A549 (cell line): ENCODE results near the gene MAP3K21. TPM values are rescaled to one million over a fixed set of nuclear protein-coding genes. Genes with fewer than 3 reads are reported as not detected.

Source experiments
- ATAC-seq, 2 experiments: fragments of 200-7000 bp in 1 of 2; fragments of >200 bp in 1 of 2; cut with Nextera tagmentation in 1 of 2; cut with Tn5 transposase in 1 of 2; 3 replicates each; pipeline versions ENCODE4 v1.8.0 to v1.9.1; 2018 to 2020; ENCODE audit warnings: mild to moderate bottlenecking in 1 of 2, moderate library complexity in 1 of 2
- CTCF ChIA-PET: fragments of 300-600 bp; sonication (Branson Sonifier 250); formaldehyde crosslinking; extraction: SDS; loops from one replicate; lab custom pipeline; 2021; ENCODE audit warnings: antibody characterized with exemption, inconsistent platforms; lab: Yijun Ruan, JAX
- POLR2A ChIA-PET: fragments of 350-600 bp; formaldehyde crosslinking; extraction: SDS; loops from one replicate; lab custom pipeline; 2021; ENCODE audit warnings: antibody characterized with exemption, inconsistent platforms; lab: Yijun Ruan, JAX
- DNase-seq, 2 experiments: peaks; one replicate each; pipeline versions ENCODE4 v3.0.0 to v3.0.0-alpha.2; 2011 to 2016; ENCODE audit warnings: low read depth in 1 of 2, low spot score in 1 of 2
- FAIRE-seq: peaks from 2 replicates; lab custom pipeline; 2011; peaks lifted over from hg19 to GRCh38; lab: Jason Lieb, UNC
- H3K27ac ChIP-seq, 2 experiments: fragments of >200 bp; sonication (Bioruptor Twin); formaldehyde crosslinking; 3 replicates each; pipeline ENCODE4 v1.5.1; 2016 to 2017
- H3K4me1 ChIP-seq: fragments of >200 bp; sonication (Bioruptor Twin); formaldehyde crosslinking; 3 replicates; pipeline ENCODE4 v1.6.1; 2016
- H3K4me2 ChIP-seq: fragments of >200 bp; sonication (Bioruptor Twin); formaldehyde crosslinking; 3 replicates; pipeline ENCODE4 v1.6.1; 2016
- H3K4me3 ChIP-seq: fragments of >200 bp; sonication (Bioruptor Twin); formaldehyde crosslinking; 3 replicates; pipeline ENCODE4 v1.5.1; 2016
- H3K9me3 ChIP-seq: fragments of >200 bp; sonication (Bioruptor Twin); formaldehyde crosslinking; 3 replicates; pipeline ENCODE4 v1.6.1; 2016
- ATOH8 ChIP-seq: fragments of 250-450 bp; sonication (Bioruptor Pico); IDR thresholded peaks from 2 replicates; pipeline ENCODE4 v1.5.0; 2020; ENCODE audit warnings: low read depth, mild to moderate bottlenecking, moderate library complexity
- CEBPB ChIP-seq, 2 experiments: fragments of >200 bp in 1 of 2; sonication (Bioruptor Twin) in 1 of 2; formaldehyde crosslinking in 1 of 2; IDR thresholded peaks; 2 replicates each; pipeline ENCODE4 v1.6.1; 2012 to 2016
- CTCF ChIP-seq: fragments of >200 bp; sonication (Bioruptor Twin); formaldehyde crosslinking; IDR thresholded peaks from 3 replicates; pipeline ENCODE4 v1.5.1; 2016
- ESRRA ChIP-seq: fragments of 150-350 bp; IDR thresholded peaks from 2 replicates; pipeline ENCODE4 v1.6.1; 2014; ENCODE audit warnings: mild to moderate bottlenecking, low read length, borderline replicate concordance
- FOSL2 ChIP-seq, 2 experiments: fragments of 450-650 bp in 1 of 2; fragments of >200 bp in 1 of 2; sonication (Bioruptor Twin) in 1 of 2; formaldehyde crosslinking; IDR thresholded peaks; 2 replicates each; pipeline versions ENCODE4 v1.5.0 to v1.6.1; 2016 to 2020; ENCODE audit warnings: mild to moderate bottlenecking in 1 of 2, moderate library complexity in 1 of 2
- HMGXB4 ChIP-seq: fragments of 250-450 bp; sonication (Bioruptor Pico); IDR thresholded peaks from 2 replicates; pipeline ENCODE4 v1.5.0; 2021; ENCODE audit warnings: mild to moderate bottlenecking, moderate library complexity, borderline replicate concordance
- KDM1A ChIP-seq: fragments of 200-600 bp; sonication (generic); IDR thresholded peaks from 2 replicates; pipeline ENCODE4 v1.6.1; 2016; ENCODE audit warnings: low read depth, mild to moderate bottlenecking
- KDM5A ChIP-seq: fragments of 200-600 bp; sonication (generic); IDR thresholded peaks from 2 replicates; pipeline ENCODE4 v1.6.1; 2016; ENCODE audit warnings: antibody characterized with exemption, mild to moderate bottlenecking
- MAFK ChIP-seq: fragments of 450-650 bp; IDR thresholded peaks from 2 replicates; pipeline ENCODE4 v1.6.1; 2014; ENCODE audit not compliant: partially characterized antibody
- MAX ChIP-seq: IDR thresholded peaks from 2 replicates; pipeline ENCODE4 v1.6.1; 2012
- PHF8 ChIP-seq: fragments of 200-600 bp; sonication (generic); IDR thresholded peaks from 2 replicates; pipeline ENCODE4 v1.6.1; 2016; ENCODE audit warnings: low read depth, mild to moderate bottlenecking, antibody characterized with exemption, moderate library complexity, borderline replicate concordance
- POLR2AphosphoS2 ChIP-seq: conservative IDR thresholded peaks from 2 replicates; pipeline ENCODE4 v1.6.1; 2012; ENCODE audit warnings: low read length, improper control_type of control experiment, inconsistent platforms
- RAD21 ChIP-seq, 2 experiments: fragments of >200 bp in 1 of 2; sonication (Bioruptor Twin) in 1 of 2; formaldehyde crosslinking in 1 of 2; IDR thresholded peaks in 1 of 2; conservative IDR thresholded peaks in 1 of 2; 2 replicates in 1 of 2; 3 replicates in 1 of 2; pipeline ENCODE4 v1.6.1; 2012 to 2018; ENCODE audit warnings: inconsistent platforms in 1 of 2
- SMC3 ChIP-seq: fragments of >200 bp; sonication (Bioruptor Twin); formaldehyde crosslinking; IDR thresholded peaks from 3 replicates; pipeline ENCODE4 v1.6.1; 2018; ENCODE audit warnings: inconsistent platforms
- TP53 ChIP-seq: fragments of 250-450 bp; sonication (Bioruptor Pico); IDR thresholded peaks from 2 replicates; pipeline ENCODE4 v1.5.0; 2021; ENCODE audit warnings: mild to moderate bottlenecking, moderate library complexity
- WGBS: methylation state at CpG from one replicate; pipeline ENCODE4 v1.1.6; 2017; ENCODE audit errors: missing lambda C conversion rate; 5-methylcytosine and 5-hydroxymethylcytosine counted together
- polyA plus RNA-seq, 4 experiments: library from polyadenylated mRNA; depleted of rRNA in 3 of 4; stranded (reverse); fragments of >200 nt; fragmentation: RNase III in 1 of 4; extraction: RNeasy Plus Mini Kit Qiagen cat#74134 plus additional on column Dnase treatment in 1 of 4; gene quantifications; 2 replicates in 3 of 4; 3 replicates in 1 of 4; pipeline ENCODE4 v1.2.3, GENCODE V29; 2011 to 2017

The MAP3K21 gene
- polyA plus RNA-seq, 2 of the 4 experiments (the other 2 are of a cell fraction): 14.4 to 26.9 TPM

GRCh38 chr1:233421293-233421692 is 93.8 kb downstream of the MAP3K21 start (continued):
- no peak for TF ChIP-seq TP53
- no peak for TF ChIP-seq MAX

GRCh38 chr1:233424779-233425178 is 97.3 kb downstream of the MAP3K21 start:
- ATAC-seq: peak; percentile 83; a peak in 5 of 6 replicates
- WGBS: 25% methylated on average over 2 of the region's 2 CpGs
- H3K4me1 ChIP-seq: no peaks in the 10 kb centered on the region
- H3K4me2 ChIP-seq: peak overlapping the region; percentile 69
- ChIA-PET POLR2A (no interaction called here), CTCF (interaction anchor here (0.5 kb wide), 1 partner anchor 16 kb away, joined by 4 read pairs; no protein-coding TSS in a partner anchor)
- peak; percentile 23 for FAIRE-seq
- H3K27ac ChIP-seq: no peak overlapping the region
- peak in 1 of 2 experiments; percentile 45 for DNase-seq
- 0 out of 3 replicates have a peak overlapping the region, but pooled peaks have one; percentile 18 for H3K4me3 ChIP-seq
- TF ChIP-seq SMC3: 0 out of 3 replicates have a peak, but pooled peaks have one; percentile 24
- TF ChIP-seq MAFK: peak; percentile 91
- peak in 1 of 2 experiments; percentile 20; a peak in 1 of 5 replicates for TF ChIP-seq RAD21 (conservative IDR thresholded peaks at IDR 0.05 in 1 of 2, IDR thresholded peaks at IDR 0.05 in 1 of 2)
- no peak for TF ChIP-seq FOSL2 (IDR thresholded peaks at IDR 0.05)
- no peak for TF ChIP-seq FOSL2 (CRISPR knock-in tag; IDR thresholded peaks at IDR 0.05)
- H3K9me3 ChIP-seq: peaks cover 10% of the 10 kb centered on the region; the same call in 1 of the 3 replicates

GRCh38 chr1:233427907-233428306 is 100.4 kb downstream of the MAP3K21 start:
- WGBS: 60% methylated on average over 1 of the region's 1 CpG
- Histone ChIP-seq H3K9me3 (peaks cover under 1% of the 10 kb centered on the region; the same call in 1 of the 3 replicates), H3K4me2 (no peak overlapping the region), H3K4me3 (no peak overlapping the region), H3K4me1 (no peaks in the 10 kb centered on the region), H3K27ac (no peak overlapping the region)
- ChIA-PET POLR2A (no interaction called here), CTCF (interaction anchor here (1.2 to 7.9 kb wide), 3 partner anchors 12 to 555 kb away, joined by 4 to 66 read pairs (median 5); no protein-coding TSS in a partner anchor)
- TF ChIP-seq PHF8: no peak
- ATAC-seq (no peak), FAIRE-seq (no peak), DNase-seq (no peak)

- CTCF ChIA-PET: interaction anchor here (0.9 to 7.9 kb wide), 3 partner anchors 8 to 426 kb away, joined by 3 to 66 read pairs (median 3); no protein-coding TSS in a partner anchor
- TF ChIP-seq CEBPB (IDR thresholded peaks at IDR 0.05) (peak in 1 of 2 experiments; percentile 35; a peak in 1 of 4 replicates), FOSL2 (IDR thresholded peaks at IDR 0.05) (no peak), FOSL2 (CRISPR knock-in tag; IDR thresholded peaks at IDR 0.05) (no peak), KDM5A (no peak), KDM1A (0 out of 2 replicates have a peak, but pooled peaks have one; percentile 36)
- 52% methylated on average over 3 of the region's 3 CpGs for WGBS
These were observed 104.4 kb downstream of the MAP3K21 start for GRCh38 chr1:233431753-233432403.

GRCh38 chr1:233432916-233433315 is 105.4 kb downstream of the MAP3K21 start:
- no peaks in the 10 kb centered on the region for H3K9me3 ChIP-seq
- no peak overlapping the region for H3K4me3 ChIP-seq
- ChIA-PET CTCF (interaction anchor here (7.9 kb wide), 1 partner anchor 7 kb away, joined by 66 read pairs; no protein-coding TSS in a partner anchor), POLR2A (no interaction called here)
- TF ChIP-seq POLR2AphosphoS2: no peak
- no peak for TF ChIP-seq HMGXB4
- no peak for TF ChIP-seq ESRRA
- TF ChIP-seq ATOH8: no peak
- TF ChIP-seq CTCF: no peak
- H3K4me2 ChIP-seq: no peak overlapping the region
- 45% methylated on average over 1 of the region's 1 CpG for WGBS
- ATAC-seq: no peak
- no peaks in the 10 kb centered on the region for H3K4me1 ChIP-seq
- no peak overlapping the region for H3K27ac ChIP-seq
- DNase-seq: no peak
- no peak for FAIRE-seq

More at GRCh38 chr1:233431753-233432403, 104.4 kb downstream of the MAP3K21 start:
- Histone ChIP-seq H3K27ac (no peak overlapping the region), H3K4me2 (no peak overlapping the region), H3K4me1 (no peaks in the 10 kb centered on the region), H3K9me3 (no peaks in the 10 kb centered on the region), H3K4me3 (no peak overlapping the region)
- ATAC-seq (no peak), FAIRE-seq (no peak), DNase-seq (no peak)
- POLR2A ChIA-PET: no interaction called here
